Large intestine (tissue), 3 donors: ENCODE measurements around the gene ALG14. TPM values are rescaled to one million over a fixed set of nuclear protein-coding genes. Genes with fewer than 3 reads are reported as not detected.
"Not testable (repeated sequence)": the region's sequence is repeated elsewhere in the genome, so short reads cannot be mapped to it uniquely, and the experiment has no call there.

ENCODE experiments used
- DNase-seq, 2 donors: peaks; one replicate each; pipeline versions ENCODE4 v3.0.0 to v3.0.0-alpha.2; 2013
- H3K27ac ChIP-seq: one replicate; pipeline ENCODE4 v1.5.1; 2013; ENCODE audit warnings: low read length
- H3K27me3 ChIP-seq: 2 replicates; pipeline ENCODE4 v1.6.1; 2013; ENCODE audit warnings: low read length; ENCODE audit not compliant: control insufficient read depth, insufficient read depth
- H3K36me3 ChIP-seq: 2 replicates; pipeline ENCODE4 v1.6.1; 2013; ENCODE audit warnings: low read length; ENCODE audit not compliant: control insufficient read depth, insufficient read depth
- H3K4me1 ChIP-seq: one replicate; pipeline ENCODE4 v1.6.1; 2013; ENCODE audit warnings: low read length; ENCODE audit not compliant: control insufficient read depth, insufficient read depth
- H3K4me3 ChIP-seq: one replicate; pipeline ENCODE4 v1.5.1; 2013; ENCODE audit warnings: low read length
- H3K9me3 ChIP-seq: one replicate; pipeline ENCODE4 v1.6.1; 2013; ENCODE audit warnings: mild to moderate bottlenecking, low read depth, low read length, moderate library complexity; ENCODE audit not compliant: control insufficient read depth
- WGBS: methylation state at CpG from one replicate; pipeline ENCODE4 v1.1.5; 2013; ENCODE audit warnings: low lambda C conversion rate; ENCODE audit not compliant: insufficient coverage; 5-methylcytosine and 5-hydroxymethylcytosine counted together
- polyA plus RNA-seq: library from polyadenylated mRNA; unstranded; fragments of 120-200 nt; gene quantifications from one replicate; pipeline ENCODE4 v1.2.1, GENCODE V29; 2013

The ALG14 gene
- polyA plus RNA-seq, 1 donor, result 9.0 TPM

GRCh38 chr1:95113684-95114083, 40.9 kb upstream of the ALG14 start:
- WGBS, result 100% methylated on average over 1 of the region's 1 CpG
- no peak overlapping the region for H3K27ac ChIP-seq
- H3K4me1 ChIP-seq, result no peaks in the 10 kb centered on the region
- no peaks in the 10 kb centered on the region for H3K9me3 ChIP-seq
- DNase-seq, result no peak
- H3K36me3 ChIP-seq, result no peaks in the 10 kb centered on the region
- H3K27me3 ChIP-seq, result peaks cover 3% of the 10 kb centered on the region
- H3K4me3 ChIP-seq, result no peak overlapping the region

GRCh38 chr1:95111014-95111413, 38.3 kb upstream of the ALG14 start:
- no peaks in the 10 kb centered on the region for H3K9me3 ChIP-seq
- H3K27ac ChIP-seq, result no peak overlapping the region
- H3K36me3 ChIP-seq, result no peaks in the 10 kb centered on the region
- no peaks in the 10 kb centered on the region for H3K27me3 ChIP-seq
- H3K4me3 ChIP-seq, result no peak overlapping the region
- no peak for DNase-seq
- H3K4me1 ChIP-seq, result no peaks in the 10 kb centered on the region
- WGBS, result 67% methylated on average over 1 of the region's 1 CpG

GRCh38 chr1:95108792-95109191, 36.0 kb upstream of the ALG14 start:
- DNase-seq, result no peak
- no peaks in the 10 kb centered on the region for H3K9me3 ChIP-seq
- H3K27me3 ChIP-seq, result no peaks in the 10 kb centered on the region
- no peaks in the 10 kb centered on the region for H3K4me1 ChIP-seq
- H3K4me3 ChIP-seq, result no peak overlapping the region
- H3K36me3 ChIP-seq, result no peaks in the 10 kb centered on the region
- H3K27ac ChIP-seq, result no peak overlapping the region
- no CpG with 5 or more reads among the region's 2 CpGs for WGBS

- H3K4me3 ChIP-seq, result no peak overlapping the region
- H3K36me3 ChIP-seq, result no peaks in the 10 kb centered on the region
- H3K4me1 ChIP-seq, result no peaks in the 10 kb centered on the region
- H3K27ac ChIP-seq, result no peak overlapping the region
- H3K27me3 ChIP-seq, result no peaks in the 10 kb centered on the region
- WGBS, result 60% methylated on average over 1 of the region's 4 CpGs
- H3K9me3 ChIP-seq, result no peaks in the 10 kb centered on the region
- DNase-seq, result no peak
Measured at GRCh38 chr1:95098196-95098595, 25.4 kb upstream of the ALG14 start.

- H3K27ac ChIP-seq, result no peak overlapping the region
- H3K27me3 ChIP-seq, result no peaks in the 10 kb centered on the region
- no peak for DNase-seq
- no peak overlapping the region for H3K4me3 ChIP-seq
- H3K36me3 ChIP-seq, result no peaks in the 10 kb centered on the region
- WGBS, result no CpG with 5 or more reads among the region's 4 CpGs
- H3K9me3 ChIP-seq, result no peaks in the 10 kb centered on the region
- no peaks in the 10 kb centered on the region for H3K4me1 ChIP-seq
Measured at GRCh38 chr1:95097426-95097825, 24.7 kb upstream of the ALG14 start.

GRCh38 chr1:95096218-95096841, 23.6 kb upstream of the ALG14 start:
- Histone ChIP-seq H3K4me3 (no peak overlapping the region), H3K4me1 (no peaks in the 10 kb centered on the region), H3K36me3 (no peaks in the 10 kb centered on the region), H3K27me3 (no peaks in the 10 kb centered on the region), H3K27ac (no peak overlapping the region), H3K9me3 (peaks cover 3% of the 10 kb centered on the region)
- DNase-seq, result no peak
- WGBS, result 100% methylated on average over 1 of the region's 6 CpGs

- Histone ChIP-seq H3K4me3 (no peak overlapping the region), H3K27ac (no peak overlapping the region), H3K27me3 (no peaks in the 10 kb centered on the region), H3K4me1 (no peaks in the 10 kb centered on the region), H3K36me3 (no peaks in the 10 kb centered on the region), H3K9me3 (peaks cover 7% of the 10 kb centered on the region)
- DNase-seq, result peak in 1 of 2 donors; percentile 12
- 80% methylated on average over 1 of the region's 2 CpGs for WGBS
Measured at GRCh38 chr1:95095833-95096217, 23.1 kb upstream of the ALG14 start.

GRCh38 chr1:95094923-95095322, 22.2 kb upstream of the ALG14 start:
- WGBS, result no CpG with 5 or more reads among the region's 2 CpGs
- no peaks in the 10 kb centered on the region for H3K4me1 ChIP-seq
- no peaks in the 10 kb centered on the region for H3K36me3 ChIP-seq
- H3K4me3 ChIP-seq, result no peak overlapping the region
- no peaks in the 10 kb centered on the region for H3K27me3 ChIP-seq
- H3K9me3 ChIP-seq, result peaks cover 7% of the 10 kb centered on the region
- no peak overlapping the region for H3K27ac ChIP-seq
- DNase-seq, result no peak

- Histone ChIP-seq H3K27me3 (no peaks in the 10 kb centered on the region), H3K4me1 (no peaks in the 10 kb centered on the region), H3K9me3 (peaks cover 10% of the 10 kb centered on the region), H3K36me3 (no peaks in the 10 kb centered on the region), H3K27ac (no peak overlapping the region), H3K4me3 (no peak overlapping the region)
- WGBS, result no CpG with 5 or more reads among the region's 1 CpG
- DNase-seq, result no peak
Measured at GRCh38 chr1:95093296-95093695, 20.5 kb upstream of the ALG14 start.

- not testable (repeated sequence) for DNase-seq, H3K27me3 ChIP-seq, H3K27ac ChIP-seq, H3K4me3 ChIP-seq, H3K36me3 ChIP-seq, H3K4me1 ChIP-seq, H3K9me3 ChIP-seq
Measured at GRCh38 chr1:95092891-95093290, 20.1 kb upstream of the ALG14 start.

- H3K27ac ChIP-seq, H3K36me3 ChIP-seq, H3K9me3 ChIP-seq, H3K4me1 ChIP-seq, H3K27me3 ChIP-seq, H3K4me3 ChIP-seq, DNase-seq: not testable (repeated sequence)
- WGBS, result no CpG with 5 or more reads among the region's 28 CpGs
Measured at GRCh38 chr1:95091290-95091689, 18.5 kb upstream of the ALG14 start.
